H9 (cell line): ENCODE measurements around the gene IREB2. TPM values are rescaled to one million over a fixed set of nuclear protein-coding genes. Genes with fewer than 3 reads are reported as not detected.

Source experiments
- DNase-seq: peaks from one replicate; pipeline ENCODE4 v3.0.0-alpha.2; 2017
- H2AFZ ChIP-seq: one replicate; pipeline ENCODE4 v1.6.1; 2013; ENCODE audit warnings: mild to moderate bottlenecking, low read length, control low read depth, moderate library complexity
- H2AK5ac ChIP-seq: 2 replicates; pipeline ENCODE4 v1.6.1; 2013; ENCODE audit warnings: low read length, control low read depth, mixed read lengths; ENCODE audit not compliant: insufficient read length
- H2BK120ac ChIP-seq: one replicate; pipeline ENCODE4 v1.6.1; 2013; ENCODE audit warnings: low read depth, mild to moderate bottlenecking, low read length, control low read depth, inconsistent platforms; ENCODE audit not compliant: poor library complexity, severe bottlenecking
- H2BK12ac ChIP-seq: 2 replicates; pipeline ENCODE4 v1.6.1; 2013; ENCODE audit warnings: low read length, control low read depth, mixed read lengths, low read depth; ENCODE audit not compliant: insufficient read length
- H2BK15ac ChIP-seq: 2 replicates; pipeline ENCODE4 v1.6.1; 2013; ENCODE audit warnings: low read depth, low read length, control low read depth
- H2BK20ac ChIP-seq: one replicate; pipeline ENCODE4 v1.6.1; 2013; ENCODE audit warnings: low read depth, mild to moderate bottlenecking, low read length, control low read depth, inconsistent platforms; ENCODE audit not compliant: poor library complexity, severe bottlenecking
- H2BK5ac ChIP-seq: 2 replicates; pipeline ENCODE4 v1.6.1; 2013; ENCODE audit warnings: low read length, control low read depth, mixed read lengths; ENCODE audit not compliant: insufficient read length
- H3K14ac ChIP-seq: 2 replicates; pipeline ENCODE4 v1.6.1; 2013; ENCODE audit warnings: low read length, control low read depth; ENCODE audit not compliant: insufficient read depth
- H3K18ac ChIP-seq: 2 replicates; pipeline ENCODE4 v1.6.1; 2013; ENCODE audit warnings: low read depth, mild to moderate bottlenecking, mixed read lengths, low read length, control low read depth; ENCODE audit not compliant: insufficient read length
- H3K23ac ChIP-seq: 2 replicates; pipeline ENCODE4 v1.6.1; 2013; ENCODE audit warnings: low read length, control low read depth, mixed read lengths, low read depth; ENCODE audit not compliant: insufficient read length
- H3K23me2 ChIP-seq: 2 replicates; pipeline ENCODE4 v1.6.1; 2013; ENCODE audit warnings: low read depth, mild to moderate bottlenecking, mixed read lengths, low read length, control low read depth; ENCODE audit not compliant: insufficient read length, poor library complexity, severe bottlenecking
- H3K27ac ChIP-seq: 2 replicates; pipeline ENCODE4 v1.5.1; 2013; ENCODE audit warnings: low read length, control low read depth, mixed read lengths, low read depth; ENCODE audit not compliant: insufficient read length
- H3K27me3 ChIP-seq: 2 replicates; pipeline ENCODE4 v1.6.1; 2013; ENCODE audit warnings: low read length, control low read depth, inconsistent platforms; ENCODE audit not compliant: insufficient read depth
- H3K4ac ChIP-seq: 2 replicates; pipeline ENCODE4 v1.6.1; 2013; ENCODE audit warnings: low read depth, mild to moderate bottlenecking, control low read depth, inconsistent platforms, low read length, moderate library complexity
- H3K4me1 ChIP-seq: 2 replicates; pipeline ENCODE4 v1.6.1; 2013; ENCODE audit warnings: low read length, control low read depth, inconsistent platforms; ENCODE audit not compliant: insufficient read depth
- H3K4me2 ChIP-seq: 2 replicates; pipeline ENCODE4 v1.6.1; 2013; ENCODE audit warnings: low read length, control low read depth, mixed read lengths; ENCODE audit not compliant: insufficient read length, insufficient read depth
- H3K56ac ChIP-seq: 2 replicates; pipeline ENCODE4 v1.6.1; 2013; ENCODE audit warnings: low read depth, mild to moderate bottlenecking, mixed read lengths, low read length, control low read depth; ENCODE audit not compliant: insufficient read length
- H3K79me1 ChIP-seq: 2 replicates; pipeline ENCODE4 v1.6.1; 2013; ENCODE audit warnings: low read depth, mild to moderate bottlenecking, moderate library complexity, low read length, control low read depth, inconsistent platforms; ENCODE audit not compliant: insufficient read depth, poor library complexity, severe bottlenecking
- H3K79me2 ChIP-seq: 2 replicates; pipeline ENCODE4 v1.6.1; 2013; ENCODE audit warnings: low read length, control low read depth, inconsistent platforms; ENCODE audit not compliant: insufficient read depth
- H3K9ac ChIP-seq: 2 replicates; pipeline ENCODE4 v1.6.1; 2013; ENCODE audit warnings: low read length, control low read depth, mixed read lengths; ENCODE audit not compliant: insufficient read length; ENCODE audit errors: extremely low read depth
- H3K9me3 ChIP-seq: one replicate; pipeline ENCODE4 v1.6.1; 2013; ENCODE audit warnings: low read depth, low read length, inconsistent platforms; ENCODE audit not compliant: control insufficient read depth
- H3T11ph ChIP-seq: one replicate; pipeline ENCODE4 v1.6.1; 2013; ENCODE audit warnings: mild to moderate bottlenecking, low read length, control low read depth, inconsistent platforms
- H4K20me1 ChIP-seq: one replicate; pipeline ENCODE4 v1.6.1; 2013; ENCODE audit not compliant: control insufficient read depth, insufficient read length, insufficient read depth
- H4K5ac ChIP-seq: 2 replicates; pipeline ENCODE4 v1.6.1; 2013; ENCODE audit warnings: low read depth, mild to moderate bottlenecking, mixed read lengths, low read length, control low read depth; ENCODE audit not compliant: insufficient read length
- H4K8ac ChIP-seq: replicated peaks from 2 replicates; pipeline ENCODE4 v1.6.1; 2013; ENCODE audit warnings: low read length, control low read depth, mixed read lengths, low read depth; ENCODE audit not compliant: insufficient read length
- H4K91ac ChIP-seq: 2 replicates; pipeline ENCODE4 v1.6.1; 2013; ENCODE audit warnings: low read depth, mild to moderate bottlenecking, moderate library complexity, mixed read lengths, low read length, control low read depth; ENCODE audit not compliant: insufficient read length
- H3K27ac Mint-ChIP-seq, 3 experiments: 2 replicates in 2 of 3; 3 replicates in 1 of 3; pipeline ENCODE4 v1.8.0; 2020 to 2021; ENCODE audit warnings: mixed read lengths in 3 of 3, mild to moderate bottlenecking in 1 of 3, moderate library complexity in 1 of 3
- H3K27me3 Mint-ChIP-seq: 2 replicates; pipeline ENCODE4 v1.8.0; 2021; ENCODE audit warnings: low read depth, mild to moderate bottlenecking, moderate library complexity, mixed read lengths
- H3K36me3 Mint-ChIP-seq, 3 experiments: 2 replicates in 2 of 3; 3 replicates in 1 of 3; pipeline ENCODE4 v1.8.0; 2020 to 2021; ENCODE audit warnings: low read depth in 3 of 3, mixed read lengths in 3 of 3; ENCODE audit not compliant: insufficient read depth in 1 of 3
- H3K4me1 Mint-ChIP-seq, 2 experiments: 2 replicates each; pipeline ENCODE4 v1.8.0; 2020; ENCODE audit warnings: mixed read lengths in 2 of 2
- H3K4me3 Mint-ChIP-seq, 2 experiments: 2 replicates in 1 of 2; 3 replicates in 1 of 2; pipeline ENCODE4 v1.8.0; 2020 to 2021; ENCODE audit warnings: mild to moderate bottlenecking in 2 of 2, mixed read lengths in 2 of 2, moderate library complexity in 1 of 2
- H3K9me3 Mint-ChIP-seq, 2 experiments: 2 replicates in 1 of 2; 3 replicates in 1 of 2; pipeline ENCODE4 v1.8.0; 2020; ENCODE audit warnings: mild to moderate bottlenecking in 2 of 2, mixed read lengths in 2 of 2, moderate library complexity in 1 of 2
- total RNA-seq: library from RNA; stranded (reverse); gene quantifications from 2 replicates; pipeline ENCODE4 v1.2.1, GENCODE V29; 2021
- TF ChIP-seq, protein P1 (sequence below): fragments of 200-600 bp; sonication (generic); conservative IDR thresholded peaks from 3 replicates; pipeline ENCODE4 v1.8.0; 2021; ENCODE audit warnings: antibody characterized with exemption, mild to moderate bottlenecking

IREB2 gene
- total RNA-seq, 1 experiment from 2014 or later = 87.6 TPM

DNA sequence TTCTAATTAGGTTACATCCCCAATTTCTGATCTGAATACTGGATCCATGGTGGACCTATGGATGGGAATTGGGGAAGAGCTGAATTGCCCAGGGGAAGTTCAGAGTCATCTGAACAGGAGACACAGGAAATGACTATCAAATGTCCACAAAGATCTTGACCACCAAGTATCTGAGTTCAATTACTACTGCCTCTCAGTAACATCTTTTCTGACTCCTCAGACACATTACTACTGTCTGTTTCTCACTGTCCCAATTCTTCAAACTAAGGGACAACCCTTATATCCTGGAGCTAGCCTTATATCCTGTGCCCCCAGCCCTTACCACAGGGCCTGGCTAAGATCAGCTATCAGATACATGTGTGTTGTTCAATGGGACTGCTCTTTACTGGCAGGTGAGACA is 10.1 kb upstream of the IREB2 start:
- Mint-ChIP-seq H3K27ac (no peak overlapping the region), H3K9me3 (no peaks in the 10 kb centered on the region), H3K36me3 (no peaks in the 10 kb centered on the region), H3K4me3 (no peak overlapping the region), H3K4me1 (no peaks in the 10 kb centered on the region), H3K27me3 (peaks cover 8% of the 10 kb centered on the region; the same call in 1 of the 2 replicates)
- no peak overlapping the region for H3K56ac ChIP-seq
- H3K4me1 ChIP-seq = no peaks in the 10 kb centered on the region
- H3T11ph ChIP-seq = no peak overlapping the region
- H4K5ac ChIP-seq = no peak overlapping the region
- DNase-seq = no peak
- H2BK20ac ChIP-seq = no peak overlapping the region
- no peaks in the 10 kb centered on the region for H3K9me3 ChIP-seq
- no peak overlapping the region for H3K23ac ChIP-seq
- no peak overlapping the region for H2AFZ ChIP-seq
- H3K18ac ChIP-seq = no peak overlapping the region
- no peak overlapping the region for H2BK120ac ChIP-seq
- no peak overlapping the region for H3K14ac ChIP-seq
- no peak overlapping the region for H2BK5ac ChIP-seq
- no peak overlapping the region for H3K27ac ChIP-seq
- no peak overlapping the region for H4K91ac ChIP-seq
- H4K20me1 ChIP-seq = no peaks in the 10 kb centered on the region
- TF ChIP-seq, protein P1, sequence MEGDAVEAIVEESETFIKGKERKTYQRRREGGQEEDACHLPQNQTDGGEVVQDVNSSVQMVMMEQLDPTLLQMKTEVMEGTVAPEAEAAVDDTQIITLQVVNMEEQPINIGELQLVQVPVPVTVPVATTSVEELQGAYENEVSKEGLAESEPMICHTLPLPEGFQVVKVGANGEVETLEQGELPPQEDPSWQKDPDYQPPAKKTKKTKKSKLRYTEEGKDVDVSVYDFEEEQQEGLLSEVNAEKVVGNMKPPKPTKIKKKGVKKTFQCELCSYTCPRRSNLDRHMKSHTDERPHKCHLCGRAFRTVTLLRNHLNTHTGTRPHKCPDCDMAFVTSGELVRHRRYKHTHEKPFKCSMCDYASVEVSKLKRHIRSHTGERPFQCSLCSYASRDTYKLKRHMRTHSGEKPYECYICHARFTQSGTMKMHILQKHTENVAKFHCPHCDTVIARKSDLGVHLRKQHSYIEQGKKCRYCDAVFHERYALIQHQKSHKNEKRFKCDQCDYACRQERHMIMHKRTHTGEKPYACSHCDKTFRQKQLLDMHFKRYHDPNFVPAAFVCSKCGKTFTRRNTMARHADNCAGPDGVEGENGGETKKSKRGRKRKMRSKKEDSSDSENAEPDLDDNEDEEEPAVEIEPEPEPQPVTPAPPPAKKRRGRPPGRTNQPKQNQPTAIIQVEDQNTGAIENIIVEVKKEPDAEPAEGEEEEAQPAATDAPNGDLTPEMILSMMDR = no peak
- no peak overlapping the region for H2BK12ac ChIP-seq
- no peak overlapping the region for H3K4ac ChIP-seq
- H3K23me2 ChIP-seq = no peaks in the 10 kb centered on the region
- no peaks in the 10 kb centered on the region; the same call in 1 of the 2 replicates for H3K27me3 ChIP-seq
- no peaks in the 10 kb centered on the region for H3K79me2 ChIP-seq
- no peak overlapping the region for H4K8ac ChIP-seq
- H3K9ac ChIP-seq = no peak overlapping the region
- no peaks in the 10 kb centered on the region for H3K79me1 ChIP-seq
- H3K4me2 ChIP-seq = no peak overlapping the region
- no peak overlapping the region for H2AK5ac ChIP-seq
- H2BK15ac ChIP-seq = no peak overlapping the region
